OCI-LY1 (cell line): ENCODE data around the gene AFF2.

Source experiments
- CTCF ChIP-seq: fragments of 200-600 bp; sonication (generic), shearing (Covaris generic); IDR thresholded peaks from 2 replicates; pipeline ENCODE4 v1.5.1; 2017; ENCODE audit warnings: mild to moderate bottlenecking, antibody characterized with exemption, low read length, moderate library complexity, mixed read lengths
- EZH2 ChIP-seq: fragments of 200-600 bp; sonication (generic), shearing (Covaris generic); IDR thresholded peaks from 2 replicates; pipeline ENCODE4 v1.8.0; 2017; ENCODE audit warnings: borderline replicate concordance, mixed run types, mild to moderate bottlenecking, antibody characterized with exemption, low read length, moderate library complexity, mixed read lengths

GRCh38 chrX:148670277-148670676 is 169.9 kb downstream of the AFF2 start:
- TF ChIP-seq CTCF: no peak
- no peak for TF ChIP-seq EZH2
